Mammary epithelial cell (primary cell): Measurements from ENCODE around the gene EFCAB12.

Experiments used
- EZH2 ChIP-seq: IDR thresholded peaks from 2 replicates; pipeline ENCODE4 v1.6.1; 2012; ENCODE audit warnings: low read length, inconsistent platforms, borderline replicate concordance
- TF ChIP-seq, protein P1 (sequence below), 2 donors: IDR thresholded peaks in 1 of 2; conservative IDR thresholded peaks in 1 of 2; 2 replicates each; pipeline ENCODE4 v1.5.1; 2011 to 2012; ENCODE audit warnings: inconsistent platforms in 2 of 2, low read length in 2 of 2, mild to moderate bottlenecking in 2 of 2, control low read depth in 1 of 2, low read depth in 1 of 2; ENCODE audit not compliant: insufficient read depth in 1 of 2; ENCODE audit errors: extremely low read depth in 1 of 2

DNA sequence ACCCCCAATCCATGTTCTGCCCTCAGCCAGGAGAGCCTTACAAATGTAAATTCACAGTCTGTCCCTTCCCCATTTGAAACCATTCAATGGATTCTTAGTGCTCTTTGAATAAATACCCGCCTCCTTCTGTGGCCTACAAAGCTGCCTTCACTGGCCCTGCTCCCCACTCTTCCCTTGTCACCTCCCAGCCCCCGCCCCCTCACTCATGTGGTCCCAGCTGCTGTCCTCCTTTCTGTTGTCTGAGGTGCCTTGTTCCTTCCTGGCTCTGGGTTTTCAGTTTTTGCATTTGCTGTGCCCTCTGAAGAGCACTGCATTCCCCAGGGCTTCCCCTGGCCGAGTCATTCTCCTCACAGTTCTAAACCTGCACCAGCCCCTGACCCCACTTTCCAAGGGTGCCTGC, 3.2 kb downstream of the EFCAB12 start:
- TF ChIP-seq, protein P1, sequence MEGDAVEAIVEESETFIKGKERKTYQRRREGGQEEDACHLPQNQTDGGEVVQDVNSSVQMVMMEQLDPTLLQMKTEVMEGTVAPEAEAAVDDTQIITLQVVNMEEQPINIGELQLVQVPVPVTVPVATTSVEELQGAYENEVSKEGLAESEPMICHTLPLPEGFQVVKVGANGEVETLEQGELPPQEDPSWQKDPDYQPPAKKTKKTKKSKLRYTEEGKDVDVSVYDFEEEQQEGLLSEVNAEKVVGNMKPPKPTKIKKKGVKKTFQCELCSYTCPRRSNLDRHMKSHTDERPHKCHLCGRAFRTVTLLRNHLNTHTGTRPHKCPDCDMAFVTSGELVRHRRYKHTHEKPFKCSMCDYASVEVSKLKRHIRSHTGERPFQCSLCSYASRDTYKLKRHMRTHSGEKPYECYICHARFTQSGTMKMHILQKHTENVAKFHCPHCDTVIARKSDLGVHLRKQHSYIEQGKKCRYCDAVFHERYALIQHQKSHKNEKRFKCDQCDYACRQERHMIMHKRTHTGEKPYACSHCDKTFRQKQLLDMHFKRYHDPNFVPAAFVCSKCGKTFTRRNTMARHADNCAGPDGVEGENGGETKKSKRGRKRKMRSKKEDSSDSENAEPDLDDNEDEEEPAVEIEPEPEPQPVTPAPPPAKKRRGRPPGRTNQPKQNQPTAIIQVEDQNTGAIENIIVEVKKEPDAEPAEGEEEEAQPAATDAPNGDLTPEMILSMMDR (conservative IDR thresholded peaks at IDR 0.05 in 1 of 2, IDR thresholded peaks at IDR 0.05 in 1 of 2; ENCODE audit: extremely low read depth in 1 of 2, insufficient read depth in 1 of 2, low read depth in 1 of 2, low read length in 2 of 2), result no peak
- no peak for TF ChIP-seq EZH2
